ENCODE results near the gene ZRANB3. TPM values are rescaled to one million over a fixed set of nuclear protein-coding genes. Genes with fewer than 3 reads are reported as not detected.

Gene ZRANB3
- total and polyA plus RNA-seq, 2 of the 13 experiments (the other 11 are each of a cell fraction or from before 2014, with no cell fraction given): 5.8 to 25.2 TPM

DNA sequence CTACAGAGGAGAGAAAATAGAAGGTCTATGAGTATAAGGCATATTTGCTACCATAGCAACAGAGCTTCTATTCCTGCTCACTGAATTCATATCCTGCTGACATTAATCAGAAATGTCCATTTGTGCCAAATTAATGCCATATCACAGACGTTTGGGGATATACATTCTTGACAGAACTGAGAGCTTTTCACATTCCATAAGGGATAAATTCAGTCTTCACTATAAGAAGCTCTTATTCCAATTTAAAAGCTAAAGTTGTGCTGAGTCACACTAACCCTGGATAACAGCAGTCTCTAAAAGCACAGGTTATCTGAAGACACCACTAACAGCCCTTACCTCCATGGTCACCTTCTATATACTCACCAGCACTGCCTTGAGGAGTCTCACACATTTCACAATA, 300.9 kb downstream of the ZRANB3 start:
- Histone ChIP-seq H4K20me1 (ENCODE audit: insufficient read depth, low read length) (no peaks in the 10 kb centered on the region), H3K9ac (ENCODE audit: insufficient read depth, low read depth, low read length) (no peak overlapping the region), H2AFZ (ENCODE audit: low read length) (no peak overlapping the region), H3K4me1 (ENCODE audit: insufficient read depth, low read length) (no peaks in the 10 kb centered on the region), H3K79me2 (ENCODE audit: insufficient read depth, low read length) (no peaks in the 10 kb centered on the region), H3K4me2 (ENCODE audit: low read depth, low read length) (no peak overlapping the region), H3K36me3 (replicated peaks in 1 of 2; ENCODE audit: control insufficient read depth in 1 of 2, insufficient read depth in 2 of 2, low read length in 2 of 2) (peaks cover 6 to 13% of the 10 kb centered on the region in 2 experiments), H3K27ac (ENCODE audit: extremely low read length, insufficient read depth, low read length) (no peak overlapping the region), H3K9me3 (ENCODE audit: low read length) (no peaks in the 10 kb centered on the region), H3K27me3 (ENCODE audit: control insufficient read depth in 1 of 2, insufficient read depth in 2 of 2, low read length in 2 of 2) (no peaks in the 10 kb centered on the region), H3K4me3 (replicated peaks in 1 of 3; ENCODE audit: insufficient read depth in 1 of 3, low read depth in 2 of 3, low read length in 3 of 3) (no peak overlapping the region)
- FAIRE-seq (no peak), ATAC-seq (no peak), DNase-seq (ENCODE audit: low spot score) (no peak)
- 84% methylated on average over 1 of the region's 1 CpG for WGBS (ENCODE audit: low lambda C conversion rate)
- ChIA-PET POLR2A (no interaction called here), CTCF (ENCODE audit: low intra/inter-chr PET ratio, low total read pairs) (no interaction called here)
- BruUV-seq (replicated peaks): no TSS peak
- in situ Hi-C loops (cut with HindIII; ENCODE audit: extremely low pct_ligation_motif_present, low pct_unique_long_range_greater_than_20kb): no loop called here
- intact Hi-C loops (cut with micrococcal nuclease; ENCODE audit: unreplicated experiment): no loop called here
- no peak for TF ChIP-seq ZMYM3 (CRISPR knock-in tag; IDR thresholded peaks at IDR 0.05)
- TF ChIP-seq MYNN (CRISPR knock-in tag; IDR thresholded peaks at IDR 0.05; ENCODE audit: low read depth): no peak
- TF ChIP-seq DNMT1 (CRISPR knock-in tag; IDR thresholded peaks at IDR 0.05): no peak
- TF ChIP-seq, protein P1, sequence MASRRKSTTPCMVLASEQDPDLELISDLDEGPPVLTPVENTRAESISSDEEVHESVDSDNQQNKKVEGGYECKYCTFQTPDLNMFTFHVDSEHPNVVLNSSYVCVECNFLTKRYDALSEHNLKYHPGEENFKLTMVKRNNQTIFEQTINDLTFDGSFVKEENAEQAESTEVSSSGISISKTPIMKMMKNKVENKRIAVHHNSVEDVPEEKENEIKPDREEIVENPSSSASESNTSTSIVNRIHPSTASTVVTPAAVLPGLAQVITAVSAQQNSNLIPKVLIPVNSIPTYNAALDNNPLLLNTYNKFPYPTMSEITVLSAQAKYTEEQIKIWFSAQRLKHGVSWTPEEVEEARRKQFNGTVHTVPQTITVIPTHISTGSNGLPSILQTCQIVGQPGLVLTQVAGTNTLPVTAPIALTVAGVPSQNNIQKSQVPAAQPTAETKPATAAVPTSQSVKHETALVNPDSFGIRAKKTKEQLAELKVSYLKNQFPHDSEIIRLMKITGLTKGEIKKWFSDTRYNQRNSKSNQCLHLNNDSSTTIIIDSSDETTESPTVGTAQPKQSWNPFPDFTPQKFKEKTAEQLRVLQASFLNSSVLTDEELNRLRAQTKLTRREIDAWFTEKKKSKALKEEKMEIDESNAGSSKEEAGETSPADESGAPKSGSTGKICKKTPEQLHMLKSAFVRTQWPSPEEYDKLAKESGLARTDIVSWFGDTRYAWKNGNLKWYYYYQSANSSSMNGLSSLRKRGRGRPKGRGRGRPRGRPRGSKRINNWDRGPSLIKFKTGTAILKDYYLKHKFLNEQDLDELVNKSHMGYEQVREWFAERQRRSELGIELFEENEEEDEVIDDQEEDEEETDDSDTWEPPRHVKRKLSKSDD (CRISPR knock-in tag; IDR thresholded peaks at IDR 0.05; ENCODE audit: low read depth): no peak
- no peak for TF ChIP-seq ZNF546 (CRISPR knock-in tag; conservative IDR thresholded peaks at IDR 0.05)
- no peak for TF ChIP-seq MTA3 (CRISPR knock-in tag; IDR thresholded peaks at IDR 0.05)
- TF ChIP-seq ZNF883 (CRISPR knock-in tag; IDR thresholded peaks at IDR 0.05; ENCODE audit: not compliant biosample characterization): no peak
- TF ChIP-seq TGIF2 (CRISPR knock-in tag; IDR thresholded peaks at IDR 0.05): no peak
- TF ChIP-seq ZNF160 (CRISPR knock-in tag; IDR thresholded peaks at IDR 0.05): no peak
- no peak for TF ChIP-seq ZBTB21 (CRISPR knock-in tag; IDR thresholded peaks at IDR 0.05)
- TF ChIP-seq ZNF556 (CRISPR knock-in tag; IDR thresholded peaks at IDR 0.05; ENCODE audit: borderline replicate concordance): no peak
- no peak for TF ChIP-seq ZFYVE20 (CRISPR knock-in tag; IDR thresholded peaks at IDR 0.05; ENCODE audit: borderline replicate concordance, low read depth)
- no peak for TF ChIP-seq PRMT3 (CRISPR knock-in tag; IDR thresholded peaks at IDR 0.05; ENCODE audit: borderline replicate concordance, low read depth)
- TF ChIP-seq TAF1 (CRISPR knock-in tag; IDR thresholded peaks at IDR 0.05): no peak
- TF ChIP-seq FOXJ3 (CRISPR knock-in tag; IDR thresholded peaks at IDR 0.05; ENCODE audit: borderline replicate concordance): no peak
- no peak for TF ChIP-seq NFKB2 (CRISPR knock-in tag; IDR thresholded peaks at IDR 0.05; ENCODE audit: borderline replicate concordance)
- TF ChIP-seq FOSL1 (CRISPR knock-in tag; IDR thresholded peaks at IDR 0.05; ENCODE audit: borderline replicate concordance): no peak
- no peak for TF ChIP-seq ZBTB43 (CRISPR knock-in tag; conservative IDR thresholded peaks at IDR 0.05)
- TF ChIP-seq ZNF687 (CRISPR knock-in tag; IDR thresholded peaks at IDR 0.05): no peak

All from HepG2 (cell line).